H1 (cell line): ENCODE results near the gene YIF1A. TPM values are rescaled to one million over a fixed set of nuclear protein-coding genes. Genes with fewer than 3 reads are reported as not detected.

Source experiments
- CTCF ChIA-PET: fragments of 300-600 bp; sonication (Branson Sonifier 250); formaldehyde crosslinking; loops from one replicate; lab custom pipeline; 2021; ENCODE audit not compliant: partially characterized antibody; lab: Charles Lee
- POLR2A ChIA-PET: fragments of 300-600 bp; sonication (Branson Sonifier 250); formaldehyde crosslinking; loops from one replicate; lab custom pipeline; 2021; ENCODE audit warnings: inconsistent platforms; ENCODE audit not compliant: partially characterized antibody; lab: Charles Lee
- DNase-seq, 2 experiments: peaks; one replicate each; pipeline versions ENCODE4 v3.0.0 to v3.0.0-alpha.2; 2010 to 2022; ENCODE audit warnings: low spot score in 2 of 2, low read depth in 1 of 2, mixed read lengths in 1 of 2
- FAIRE-seq: peaks from 2 replicates; lab custom pipeline; 2011; peaks lifted over from hg19 to GRCh38; lab: Jason Lieb, UNC
- H2AFZ ChIP-seq: 2 replicates; pipeline ENCODE4 v1.8.1; 2012; ENCODE audit warnings: low read length, inconsistent platforms
- H2AK5ac ChIP-seq: 2 replicates; pipeline ENCODE4 v1.6.1; 2013; ENCODE audit warnings: low read depth, low read length
- H2BK120ac ChIP-seq: replicated peaks from 2 replicates; pipeline ENCODE3; 2013; ENCODE audit warnings: low read depth, low read length, inconsistent platforms
- H2BK12ac ChIP-seq: 2 replicates; pipeline ENCODE4 v1.6.1; 2013; ENCODE audit warnings: low read depth, low read length
- H2BK15ac ChIP-seq: 2 replicates; pipeline ENCODE4 v1.6.1; 2013; ENCODE audit warnings: low read length
- H2BK20ac ChIP-seq: 2 replicates; pipeline ENCODE4 v1.6.1; 2013; ENCODE audit warnings: low read length
- H2BK5ac ChIP-seq: 2 replicates; pipeline ENCODE4 v1.6.1; 2013; ENCODE audit warnings: low read depth, low read length
- H3K14ac ChIP-seq: 2 replicates; pipeline ENCODE4 v1.6.1; 2013; ENCODE audit warnings: inconsistent platforms; ENCODE audit not compliant: insufficient read length
- H3K18ac ChIP-seq: 2 replicates; pipeline ENCODE4 v1.6.1; 2013; ENCODE audit warnings: low read length; ENCODE audit errors: extremely low read depth
- H3K23ac ChIP-seq: 2 replicates; pipeline ENCODE4 v1.6.1; 2013; ENCODE audit warnings: inconsistent platforms; ENCODE audit not compliant: insufficient read length
- H3K23me2 ChIP-seq: 2 replicates; pipeline ENCODE4 v1.6.1; 2013; ENCODE audit warnings: low read depth, low read length
- H3K27ac ChIP-seq: 2 replicates; pipeline ENCODE4 v1.6.1; 2011; ENCODE audit warnings: low read depth, low read length, inconsistent platforms
- H3K27me3 ChIP-seq, 4 experiments: replicated peaks in 1 of 4; 1 replicate in 1 of 4; 2 replicates in 3 of 4; pipeline versions ENCODE4 v1.6.1 to v1.8.1; 2011 to 2013; ENCODE audit warnings: low read length in 3 of 4, mild to moderate bottlenecking in 3 of 4, inconsistent platforms in 2 of 4, mixed read lengths in 2 of 4, moderate library complexity in 1 of 4; ENCODE audit not compliant: control insufficient read depth in 3 of 4, insufficient read depth in 3 of 4; ENCODE audit errors: extremely low read depth in 1 of 4
- H3K36me3 ChIP-seq, 4 experiments: 2 replicates each; pipeline versions ENCODE4 v1.6.1 to v1.8.1; 2011 to 2013; ENCODE audit warnings: mild to moderate bottlenecking in 4 of 4, low read length in 3 of 4, moderate library complexity in 2 of 4, control low read depth in 1 of 4, inconsistent platforms in 1 of 4; ENCODE audit not compliant: insufficient read depth in 4 of 4, control insufficient read depth in 2 of 4
- H3K4ac ChIP-seq: replicated peaks from 2 replicates; pipeline ENCODE3; 2013; ENCODE audit warnings: low read length, low read depth, mixed read lengths, inconsistent platforms; ENCODE audit not compliant: insufficient read length
- H3K4me1 ChIP-seq, 4 experiments: replicated peaks in 1 of 4; 1 replicate in 1 of 4; 2 replicates in 3 of 4; pipeline versions ENCODE4 v1.6.1 to v1.8.1; 2011 to 2013; ENCODE audit warnings: low read length in 3 of 4, inconsistent platforms in 2 of 4, mixed read lengths in 1 of 4; ENCODE audit not compliant: insufficient read depth in 4 of 4, control insufficient read depth in 3 of 4
- H3K4me2 ChIP-seq, 2 experiments: 2 replicates each; pipeline versions ENCODE4 v1.6.1 to v1.8.1; 2011 to 2013; ENCODE audit warnings: low read depth in 2 of 2, low read length in 2 of 2, control low read depth in 1 of 2, inconsistent platforms in 1 of 2, mild to moderate bottlenecking in 1 of 2; ENCODE audit not compliant: insufficient read depth in 1 of 2
- H3K4me3 ChIP-seq, 4 experiments: fragments of 200-600, 300-600 bp in 1 of 4; sonication (generic), shearing (Covaris generic), sonication (Bioruptor Twin) in 1 of 4; 2 replicates each; pipeline versions ENCODE4 v1.5.1 to v1.8.1; 2011 to 2016; ENCODE audit warnings: low read length in 4 of 4, low read depth in 3 of 4, control low read depth in 2 of 4, inconsistent platforms in 2 of 4, mild to moderate bottlenecking in 2 of 4, mixed read lengths in 1 of 4, moderate library complexity in 1 of 4; ENCODE audit not compliant: insufficient read depth in 2 of 4; ENCODE audit errors: extremely low read depth in 1 of 4
- H3K56ac ChIP-seq: replicated peaks from 2 replicates; pipeline ENCODE3; 2013; ENCODE audit warnings: low read depth, mild to moderate bottlenecking, mixed read lengths, low read length, inconsistent platforms; ENCODE audit not compliant: insufficient read length
- H3K79me1 ChIP-seq: 2 replicates; pipeline ENCODE4 v1.6.1; 2013; ENCODE audit warnings: low read depth, low read length, control low read depth
- H3K79me2 ChIP-seq, 2 experiments: 2 replicates each; pipeline versions ENCODE4 v1.6.1 to v1.8.1; 2012 to 2013; ENCODE audit warnings: low read length in 2 of 2, mild to moderate bottlenecking in 2 of 2, inconsistent platforms in 1 of 2; ENCODE audit not compliant: insufficient read depth in 2 of 2, control insufficient read depth in 1 of 2
- H3K9ac ChIP-seq, 4 experiments: replicated peaks in 1 of 4; 1 replicate in 1 of 4; 2 replicates in 3 of 4; pipeline versions ENCODE4 v1.6.1 to v1.8.1; 2011 to 2013; ENCODE audit warnings: low read depth in 3 of 4, low read length in 3 of 4, control low read depth in 2 of 4, mild to moderate bottlenecking in 2 of 4, moderate library complexity in 2 of 4, inconsistent platforms in 1 of 4; ENCODE audit errors: extremely low read depth in 1 of 4
- H3K9me3 ChIP-seq, 2 experiments: 2 replicates each; pipeline versions ENCODE4 v1.6.1 to v1.8.1; 2012 to 2013; ENCODE audit warnings: mild to moderate bottlenecking in 2 of 2, moderate library complexity in 2 of 2, control low read depth in 1 of 2, inconsistent platforms in 1 of 2, low read depth in 1 of 2, low read length in 1 of 2, mixed read lengths in 1 of 2; ENCODE audit not compliant: insufficient read depth in 2 of 2
- H4K20me1 ChIP-seq, 2 experiments: replicated peaks in 1 of 2; 2 replicates each; pipeline versions ENCODE3 to v1.8.1; 2011 to 2013; ENCODE audit warnings: inconsistent platforms in 2 of 2, low read length in 2 of 2, mild to moderate bottlenecking in 1 of 2; ENCODE audit not compliant: insufficient read depth in 2 of 2, control insufficient read depth in 1 of 2
- H4K5ac ChIP-seq: 2 replicates; pipeline ENCODE4 v1.6.1; 2013; ENCODE audit warnings: low read length, low read depth, mixed read lengths, inconsistent platforms; ENCODE audit not compliant: insufficient read length
- H4K8ac ChIP-seq: 2 replicates; pipeline ENCODE4 v1.8.0; 2013; ENCODE audit warnings: mild to moderate bottlenecking, moderate library complexity, low read length, inconsistent platforms; ENCODE audit not compliant: insufficient read depth; ENCODE audit errors: extremely low read depth
- H4K91ac ChIP-seq: replicated peaks from 2 replicates; pipeline ENCODE3; 2013; ENCODE audit warnings: low read length, mixed read lengths, inconsistent platforms; ENCODE audit not compliant: insufficient read length
- WGBS, 2 experiments: shearing (Covaris generic) in 1 of 2; methylation state at CpG; one replicate each; pipeline versions ENCODE4 v1.1.6 to v1.1.7; 2013 to 2015; ENCODE audit warnings: low lambda C conversion rate in 2 of 2, mixed read lengths in 2 of 2, inconsistent platforms in 1 of 2, low coverage in 1 of 2, missing lambda C conversion rate in 1 of 2; ENCODE audit not compliant: insufficient replicate concordance in 2 of 2, insufficient coverage in 1 of 2, insufficient read length in 1 of 2; ENCODE audit errors: extremely low coverage in 1 of 2, missing lambda C conversion rate in 1 of 2; 5-methylcytosine and 5-hydroxymethylcytosine counted together
- polyA plus RNA-seq, 7 experiments: library from polyadenylated mRNA; depleted of rRNA in 3 of 7; stranded (reverse) in 5 of 7; unstranded in 2 of 7; fragments of >200 nt in 5 of 7; fragments of 200-250 nt in 2 of 7; gene quantifications; 1 replicate in 5 of 7; 2 replicates in 1 of 7; 4 replicates in 1 of 7; pipeline versions ENCODE4 v1.2.1 to v1.2.3, GENCODE V29; 2011 to 2013; ENCODE audit warnings: missing spikeins in 2 of 7, mixed read lengths in 2 of 7
- total RNA-seq: library from RNA; stranded (reverse); fragmentation: NEBNext Ultra II Directional; extraction: Animal tissue kit (Norgen Biotek cat#: 25700); gene quantifications from 2 replicates; pipeline ENCODE4 v1.2.1, GENCODE V29; 2021

YIF1A gene
- total and polyA plus RNA-seq, 2 of the 8 experiments (the other 6 are each of a cell fraction or from before 2014, with no cell fraction given) = 70.1 to 178 TPM

GRCh38 chr11:66323684-66324083 lies 34.7 kb upstream of the YIF1A start:
- WGBS, 2 experiments = 93% methylated on average over 1 of the region's 1 CpG; no CpG with 5 or more reads in 1 of the 2 experiments
- Histone ChIP-seq H4K8ac (no peak overlapping the region), H4K5ac (no peak overlapping the region), H3K27me3 (peaks cover 0 to 7% (median 7%) of the 10 kb centered on the region in 4 experiments; a peak in 3 of 7 replicates), H2BK120ac (no peak overlapping the region), H3K4ac (no peak overlapping the region), H3K27ac (no peak overlapping the region), H3K36me3 (no peaks in the 10 kb centered on the region), H3K18ac (no peak overlapping the region), H3K4me2 (no peak overlapping the region), H3K56ac (no peak overlapping the region), H3K79me2 (no peaks in the 10 kb centered on the region), H4K20me1 (no peaks in the 10 kb centered on the region), H2BK12ac (peak overlapping the region; percentile 12; the same call in 1 of the 2 replicates), H3K14ac (no peak overlapping the region), H3K4me1 (peaks cover 3 to 11% (median 7%) of the 10 kb centered on the region in 4 experiments; a peak in 6 of 7 replicates), H3K9ac (no peak overlapping the region), H3K9me3 (no peaks in the 10 kb centered on the region), H2AFZ (no peak overlapping the region), H2BK5ac (no peak overlapping the region), H3K4me3 (no peak overlapping the region), H2BK15ac (no peak overlapping the region), H3K23me2 (peaks cover 3% of the 10 kb centered on the region; the same call in 1 of the 2 replicates), H2AK5ac (no peak overlapping the region), H2BK20ac (no peak overlapping the region), H4K91ac (no peak overlapping the region), H3K79me1 (no peaks in the 10 kb centered on the region), H3K23ac (no peak overlapping the region)
- FAIRE-seq (no peak), DNase-seq (no peak)
- ChIA-PET CTCF (interaction anchor here (1.2 to 4.0 kb wide), 3 partner anchors 11 to 40 kb away, joined by 3 to 73 read pairs (median 6); no protein-coding TSS in a partner anchor), POLR2A (interaction anchor here (2.2 kb wide), 1 partner anchor 10 kb away, joined by 6 read pairs; no protein-coding TSS in a partner anchor)
